ENCODE data around the gene BTBD19.
"Not testable (repeated sequence)": the region's sequence is repeated elsewhere in the genome, so short reads cannot be mapped to it uniquely, and the experiment has no call there.

BTBD19 gene, protein sequence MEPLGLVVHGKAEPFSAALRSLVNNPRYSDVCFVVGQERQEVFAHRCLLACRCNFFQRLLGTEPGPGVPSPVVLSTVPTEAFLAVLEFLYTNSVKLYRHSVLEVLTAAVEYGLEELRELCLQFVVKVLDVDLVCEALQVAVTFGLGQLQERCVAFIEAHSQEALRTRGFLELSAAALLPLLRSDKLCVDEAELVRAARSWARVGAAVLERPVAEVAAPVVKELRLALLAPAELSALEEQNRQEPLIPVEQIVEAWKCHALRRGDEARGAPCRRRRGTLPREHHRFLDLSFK

DNA sequence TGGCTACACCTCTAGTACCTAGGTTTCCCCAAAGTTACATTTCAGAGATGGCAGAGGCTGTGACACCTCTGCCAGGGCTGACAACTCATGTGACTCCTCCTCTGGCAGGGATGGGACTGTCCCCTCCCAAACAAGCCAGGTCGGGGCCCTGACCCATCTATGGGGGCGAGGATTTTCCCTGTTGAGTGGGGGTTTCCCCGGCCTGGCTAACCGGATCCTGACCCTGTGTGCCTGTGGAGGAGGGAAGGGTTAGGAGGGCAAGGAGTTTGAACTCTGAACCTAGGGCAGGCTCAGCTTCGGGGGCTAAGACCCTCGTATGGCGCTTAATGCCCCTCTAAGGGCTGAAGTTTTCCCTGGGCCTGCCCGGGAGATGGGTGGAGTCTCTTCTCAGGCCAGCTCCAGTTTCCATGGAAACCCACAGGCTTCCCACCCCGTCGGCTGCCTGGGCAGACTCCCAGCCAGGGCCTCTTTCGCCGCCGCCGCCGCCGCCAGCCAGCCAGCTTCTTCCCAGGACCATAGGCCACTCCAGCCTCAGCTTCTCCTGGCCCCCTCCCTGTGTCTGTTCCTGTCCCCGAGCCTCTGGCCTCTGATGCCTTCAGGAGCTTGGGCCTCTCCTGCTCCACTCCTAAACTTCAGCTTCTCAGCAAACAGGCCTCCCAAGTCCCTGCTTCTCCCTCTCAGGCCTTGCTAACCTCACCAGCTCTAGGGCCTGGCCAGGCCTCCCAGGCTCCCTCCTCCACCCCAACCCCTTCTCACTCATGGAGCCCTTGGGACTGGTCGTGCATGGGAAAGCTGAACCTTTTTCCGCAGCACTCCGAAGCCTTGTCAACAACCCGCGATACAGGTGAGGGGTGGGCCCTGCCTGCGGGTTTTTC, at the start of gene BTBD19:
BTBD19 (plus strand) TSS at position 461 of the 875 bp plus-strand sequence; CDS start at position 759, 298 bp downstream.
- ChIA-PET POLR2A (interaction anchor here (0.7 to 4.9 kb wide), 11 partner anchors 8 to 839 kb away, joined by 3 to 69 read pairs (median 4); partner anchors contain the start of genes DPH2, PLK3, PRDX1 and RPS8), CTCF (interaction anchor here (0.6 to 3.0 kb wide), 11 partner anchors 9 to 206 kb away, joined by 3 to 32 read pairs (median 7); partner anchors contain the start of genes PLK3 and RNU5D-1)
- TF ChIP-seq, protein P1, sequence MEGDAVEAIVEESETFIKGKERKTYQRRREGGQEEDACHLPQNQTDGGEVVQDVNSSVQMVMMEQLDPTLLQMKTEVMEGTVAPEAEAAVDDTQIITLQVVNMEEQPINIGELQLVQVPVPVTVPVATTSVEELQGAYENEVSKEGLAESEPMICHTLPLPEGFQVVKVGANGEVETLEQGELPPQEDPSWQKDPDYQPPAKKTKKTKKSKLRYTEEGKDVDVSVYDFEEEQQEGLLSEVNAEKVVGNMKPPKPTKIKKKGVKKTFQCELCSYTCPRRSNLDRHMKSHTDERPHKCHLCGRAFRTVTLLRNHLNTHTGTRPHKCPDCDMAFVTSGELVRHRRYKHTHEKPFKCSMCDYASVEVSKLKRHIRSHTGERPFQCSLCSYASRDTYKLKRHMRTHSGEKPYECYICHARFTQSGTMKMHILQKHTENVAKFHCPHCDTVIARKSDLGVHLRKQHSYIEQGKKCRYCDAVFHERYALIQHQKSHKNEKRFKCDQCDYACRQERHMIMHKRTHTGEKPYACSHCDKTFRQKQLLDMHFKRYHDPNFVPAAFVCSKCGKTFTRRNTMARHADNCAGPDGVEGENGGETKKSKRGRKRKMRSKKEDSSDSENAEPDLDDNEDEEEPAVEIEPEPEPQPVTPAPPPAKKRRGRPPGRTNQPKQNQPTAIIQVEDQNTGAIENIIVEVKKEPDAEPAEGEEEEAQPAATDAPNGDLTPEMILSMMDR (IDR thresholded peaks at IDR 0.05; ENCODE audit: insufficient read depth, low read length, missing control alignments) = no peak
- H3K4me3 ChIP-seq (ENCODE audit: low read depth, low read length) = peak within 1 kb of the TSS; percentile 57
- peak; percentile 61 for DNase-seq (ENCODE audit: low read depth, low spot score)

DNA sequence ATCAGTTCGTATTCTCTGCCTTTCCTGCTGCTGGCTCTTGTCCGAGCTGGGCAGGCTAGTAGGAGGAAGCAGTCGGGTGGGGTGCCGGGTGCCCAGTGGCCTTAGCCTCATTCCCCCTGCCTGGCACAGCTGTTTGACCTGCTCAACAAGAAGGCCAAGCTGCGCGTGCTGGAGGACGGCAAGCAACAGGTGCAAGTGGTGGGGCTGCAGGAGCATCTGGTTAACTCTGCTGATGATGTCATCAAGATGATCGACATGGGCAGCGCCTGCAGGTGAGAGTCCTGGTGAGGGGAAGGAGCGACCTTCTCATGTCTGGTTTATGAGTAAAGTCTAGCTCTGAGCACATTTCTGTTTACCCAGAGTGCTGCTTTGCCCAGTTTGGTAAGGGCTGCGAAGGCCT, 49.2 kb upstream of the BTBD19 start:
- TF ChIP-seq, protein P1 (IDR thresholded peaks at IDR 0.05; ENCODE audit: insufficient read depth, low read length, missing control alignments) = no peak
- ChIA-PET POLR2A (interaction anchor here (0.7 to 3.0 kb wide), 2 partner anchors 17 to 23 kb away, joined by 4 to 10 read pairs; partner anchors contain the start of gene RPS8), CTCF (interaction anchor here (0.9 to 3.6 kb wide), 2 partner anchors 13 to 26 kb away, joined by 3 to 18 read pairs; partner anchors contain the start of gene RNU5D-1)
- H3K4me3 ChIP-seq (ENCODE audit: low read depth, low read length) = no peak overlapping the region
- no peak for DNase-seq (ENCODE audit: low read depth, low spot score)

DNA sequence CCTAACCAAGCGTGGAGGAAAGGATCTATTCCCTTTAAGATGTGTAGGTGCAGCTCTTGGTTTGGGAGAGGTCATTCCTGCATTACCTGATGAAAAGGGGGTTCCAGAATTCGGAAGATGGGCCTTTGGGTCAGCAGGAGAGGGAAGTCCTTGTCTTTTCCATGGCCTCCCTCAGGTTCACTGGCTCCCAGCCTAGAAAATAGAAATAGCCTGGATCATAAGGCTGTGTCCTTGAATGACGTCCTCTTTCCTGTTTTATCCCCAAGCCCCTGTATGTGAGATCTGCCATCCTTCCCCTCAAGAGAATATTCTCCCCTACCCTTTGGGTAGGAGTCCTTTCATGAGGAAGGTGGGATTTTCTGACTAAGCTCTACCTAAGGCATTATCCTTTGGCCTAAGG, 47.4 kb upstream of the BTBD19 start:
- POLR2A ChIA-PET = interaction anchor here (3.0 kb wide), 1 partner anchor 15 kb away, joined by 10 read pairs; the partner anchor contains the start of gene RPS8
- no peak overlapping the region for H3K4me3 ChIP-seq (ENCODE audit: low read depth, low read length)
- TF ChIP-seq, protein P1 (IDR thresholded peaks at IDR 0.05; ENCODE audit: insufficient read depth, low read length, missing control alignments) = no peak
- CTCF ChIA-PET = interaction anchor here (1.3 to 3.6 kb wide), 2 partner anchors 24 to 28 kb away, joined by 3 to 18 read pairs; partner anchors contain the start of gene RNU5D-1
- no peak for DNase-seq (ENCODE audit: low read depth, low spot score)

DNA sequence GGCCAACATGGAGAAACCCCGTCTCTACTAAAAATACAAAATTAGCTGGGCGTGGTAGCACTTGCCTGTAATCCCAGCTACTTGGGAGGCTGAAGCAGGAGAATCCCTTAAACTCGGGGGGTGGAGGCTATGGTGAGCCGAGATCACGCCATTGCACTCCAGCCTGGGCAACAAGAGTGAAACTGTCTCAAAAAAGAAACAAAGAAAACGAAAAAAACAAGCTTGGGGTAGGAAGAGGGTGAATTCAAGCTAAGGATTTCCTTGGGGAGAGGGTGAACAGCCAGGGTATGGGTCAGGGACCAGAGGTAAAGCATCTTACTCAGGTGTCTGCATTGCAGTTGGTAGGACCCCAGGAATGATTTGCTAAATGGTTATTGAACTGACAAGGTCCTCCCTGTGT, 41.9 kb upstream of the BTBD19 start:
- ChIA-PET CTCF (interaction anchor here (0.9 to 1.4 kb wide), 2 partner anchors 26 to 37 kb away, joined by 3 read pairs; no protein-coding TSS in a partner anchor), POLR2A (interaction anchor here (0.6 to 2.4 kb wide), 4 partner anchors 9 to 53 kb away, joined by 3 to 12 read pairs (median 4); partner anchors contain the start of genes BTBD19 and RPS8)
- not testable (repeated sequence) for H3K4me3 ChIP-seq (ENCODE audit: low read depth, low read length); DNase-seq (ENCODE audit: low read depth, low spot score)

DNA sequence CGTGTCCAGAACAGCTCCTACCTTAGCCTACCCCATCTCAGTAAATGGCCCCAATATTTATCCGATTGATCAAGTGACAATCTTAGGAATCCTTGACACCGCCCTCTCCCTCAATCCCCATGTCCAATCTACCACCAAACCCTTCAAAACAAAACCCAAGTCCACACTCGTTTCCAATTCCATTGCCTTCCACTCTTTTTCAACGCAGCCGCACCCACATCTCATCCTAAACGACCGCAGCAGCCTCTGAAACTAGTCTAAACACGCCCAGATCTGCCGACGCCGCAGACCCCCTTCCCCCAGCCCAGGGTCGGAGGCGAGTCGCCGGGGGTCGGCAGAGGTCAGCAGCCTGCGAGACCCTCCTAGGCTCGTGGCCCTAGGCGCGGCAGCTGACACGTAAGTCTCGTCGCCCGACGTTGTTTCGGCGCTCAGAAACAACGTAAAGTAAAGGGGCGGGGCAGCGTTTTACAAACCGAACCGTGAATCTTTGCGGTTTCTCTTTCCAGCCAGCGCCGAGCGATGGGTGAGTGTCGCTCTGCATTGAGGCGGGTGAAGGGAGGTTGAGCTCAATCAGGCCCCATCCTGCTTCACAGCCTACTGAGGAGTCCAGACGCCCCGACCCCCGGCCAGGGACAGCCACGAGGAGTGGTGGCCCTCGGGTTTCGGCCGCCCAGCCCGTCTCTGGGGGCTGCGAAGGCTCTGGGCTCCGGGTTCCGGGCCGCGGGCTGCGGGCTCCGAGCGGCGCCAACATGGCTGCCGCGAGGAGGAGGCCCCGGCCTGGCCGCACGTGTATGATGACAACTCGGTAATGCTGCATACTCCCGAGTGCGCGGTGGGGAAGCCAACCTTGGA, 33.0 kb upstream of the BTBD19 start, which contains the start of gene RPS8:
RPS8 (plus strand) TSS at position 463 of the 852 bp plus-strand sequence; CDS start at position 520, 57 bp downstream.
- ChIA-PET CTCF (interaction anchor here (0.8 to 3.1 kb wide), 6 partner anchors 12 to 46 kb away, joined by 3 to 24 read pairs (median 6); partner anchors contain the start of genes BEST4, PLK3 and RNU5D-1), POLR2A (interaction anchor here (0.6 to 4.2 kb wide), 23 partner anchors 9 to 236 kb away, joined by 3 to 36 read pairs (median 6); partner anchors contain the start of genes BTBD19, DYNLT4, EIF2B3 and HECTD3)
- peak within 1 kb of the TSS; percentile 94 for H3K4me3 ChIP-seq (ENCODE audit: low read depth, low read length)
- DNase-seq (ENCODE audit: low read depth, low spot score) = peak; percentile 54
- TF ChIP-seq, protein P1 (IDR thresholded peaks at IDR 0.05; ENCODE audit: insufficient read depth, low read length, missing control alignments) = no peak
